HepG2 (cell line): ENCODE results near the gene PFDN5. TPM values are rescaled to one million over a fixed set of nuclear protein-coding genes. Genes with fewer than 3 reads are reported as not detected.

Experiments
- CBFB ChIP-seq: sonication (generic); formaldehyde crosslinking; IDR thresholded peaks from 2 replicates; pipeline ENCODE4 v1.4.0; 2020; ENCODE audit warnings: missing genetic modification reagents
- CCDC6 ChIP-seq: sonication (generic); formaldehyde crosslinking; IDR thresholded peaks from 2 replicates; pipeline ENCODE4 v1.8.1; 2022; ENCODE audit warnings: mild to moderate bottlenecking, missing genetic modification reagents, moderate library complexity
- ERF ChIP-seq: IDR thresholded peaks from 2 replicates; pipeline ENCODE4 v1.6.1; 2018; ENCODE audit warnings: missing biosample characterization, missing genetic modification reagents
- ESRRA ChIP-seq: sonication (generic); formaldehyde crosslinking; IDR thresholded peaks from 2 replicates; pipeline ENCODE4 v1.5.1; 2020; ENCODE audit warnings: mild to moderate bottlenecking, low read depth, missing genetic modification reagents
- JUND ChIP-seq: sonication (generic); formaldehyde crosslinking; IDR thresholded peaks from 2 replicates; pipeline ENCODE4 v1.8.0; 2022; ENCODE audit warnings: mild to moderate bottlenecking, missing genetic modification reagents
- KAT2B ChIP-seq: fragments of 150-350 bp; IDR thresholded peaks from 2 replicates; pipeline ENCODE4 v1.6.1; 2014; ENCODE audit warnings: low read depth, low read length, borderline replicate concordance
- MED1 ChIP-seq: sonication (generic); formaldehyde crosslinking; IDR thresholded peaks from 2 replicates; pipeline ENCODE4 v1.4.0; 2020; ENCODE audit warnings: missing genetic modification reagents
- NR2C2 ChIP-seq: sonication (generic); formaldehyde crosslinking; IDR thresholded peaks from 2 replicates; pipeline ENCODE4 v1.4.0; 2020; ENCODE audit warnings: missing genetic modification reagents, mild to moderate bottlenecking, moderate library complexity, borderline replicate concordance
- SP1 ChIP-seq, 2 experiments: fragments of 450-650 bp in 1 of 2; sonication (generic) in 1 of 2; formaldehyde crosslinking in 1 of 2; IDR thresholded peaks; 2 replicates each; pipeline versions ENCODE4 v1.4.0 to v1.6.1; 2016 to 2020; ENCODE audit warnings: missing genetic modification reagents in 1 of 2
- ZNF644 ChIP-seq: IDR thresholded peaks from 2 replicates; pipeline ENCODE4 v1.6.1; 2016; ENCODE audit warnings: low read depth
- ZNF724P ChIP-seq: sonication (generic); formaldehyde crosslinking; IDR thresholded peaks from 2 replicates; pipeline ENCODE4 v1.8.0; 2022; ENCODE audit warnings: missing genetic modification reagents, borderline replicate concordance
- ZNF788 ChIP-seq: sonication (generic); formaldehyde crosslinking; IDR thresholded peaks from 2 replicates; pipeline ENCODE4 v1.5.0; 2020; ENCODE audit warnings: mild to moderate bottlenecking, missing genetic modification reagents, borderline replicate concordance
- polyA plus RNA-seq, 8 experiments: library from polyadenylated mRNA; depleted of rRNA in 3 of 8; stranded (reverse) in 7 of 8; unstranded in 1 of 8; fragments of >200 nt; fragmentation: Illumina TruSeq in 4 of 8; extraction: Trizol in 4 of 8; gene quantifications; 2 replicates each; pipeline versions ENCODE4 v1.2.1 to v1.2.3, GENCODE V29; 2011 to 2016; ENCODE audit warnings: low read depth in 4 of 8, missing spikeins in 1 of 8, mixed read lengths in 1 of 8; ENCODE audit not compliant: insufficient read depth in 1 of 8
- total RNA-seq, 5 experiments: library from RNA; depleted of rRNA; stranded (reverse); fragments of >200 nt; fragmentation: Illumina TruSeq; extraction: Trizol; gene quantifications; 2 replicates each; pipeline ENCODE4 v1.2.3, GENCODE V29; 2016; ENCODE audit warnings: low read depth in 1 of 5
- TF ChIP-seq, protein P1 (sequence below): sonication (generic); formaldehyde crosslinking; IDR thresholded peaks from 2 replicates; pipeline ENCODE4 v1.4.0; 2020; ENCODE audit warnings: missing genetic modification reagents, borderline replicate concordance
- TF ChIP-seq, protein P2 (sequence below): sonication (generic); formaldehyde crosslinking; IDR thresholded peaks from 2 replicates; pipeline ENCODE4 v1.5.1; 2020; ENCODE audit warnings: mild to moderate bottlenecking, missing genetic modification reagents, borderline replicate concordance
- TF ChIP-seq, protein P3 (sequence below): sonication (generic); formaldehyde crosslinking; IDR thresholded peaks from 2 replicates; pipeline ENCODE4 v1.4.0; 2020; ENCODE audit warnings: missing genetic modification reagents
- TF ChIP-seq, protein P4 (sequence below): sonication (generic); formaldehyde crosslinking; IDR thresholded peaks from 2 replicates; pipeline ENCODE4 v1.8.1; 2023; ENCODE audit warnings: mild to moderate bottlenecking, missing genetic modification reagents, borderline replicate concordance
- TF ChIP-seq, protein P5 (sequence below): sonication (generic); formaldehyde crosslinking; IDR thresholded peaks from 2 replicates; pipeline ENCODE4 v1.5.0; 2020; ENCODE audit warnings: mild to moderate bottlenecking, missing genetic modification reagents, moderate library complexity

Gene PFDN5
- total and polyA plus RNA-seq, 2 of the 13 experiments (the other 11 are each of a cell fraction or from before 2014, with no cell fraction given): 449 to 462 TPM

DNA sequence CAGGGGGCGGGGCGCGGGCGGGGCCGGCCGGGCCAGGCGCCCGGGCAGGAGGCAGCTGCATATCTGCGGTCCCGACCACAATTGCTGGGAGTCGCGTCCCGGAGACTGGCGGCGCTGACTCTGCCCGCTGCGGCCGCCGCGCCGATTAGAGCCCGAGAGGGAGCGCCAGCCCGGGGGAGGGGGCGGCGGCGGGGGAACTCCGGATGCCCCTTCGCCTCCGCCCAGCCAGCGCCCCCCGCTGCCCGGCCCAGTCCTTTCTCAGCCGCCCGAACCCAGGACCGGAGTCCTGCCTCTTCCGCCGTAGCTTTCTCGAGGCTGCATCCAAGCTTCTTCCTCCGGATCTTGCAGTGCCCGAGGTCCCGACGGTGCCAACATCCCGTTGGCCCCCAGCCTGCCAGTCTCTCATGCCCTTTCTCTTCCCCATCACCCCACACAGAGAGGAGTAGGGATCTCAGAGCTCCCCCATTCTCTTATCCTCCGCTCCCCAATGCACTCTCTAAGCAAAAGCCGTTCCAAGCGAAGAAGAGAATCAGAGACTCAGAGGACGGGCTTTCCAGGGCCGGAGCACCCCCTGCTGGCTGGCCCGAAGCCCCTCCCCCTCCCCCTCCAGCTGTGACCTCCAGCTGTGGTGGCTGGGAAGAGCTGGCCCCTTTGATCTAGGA, 49.6 kb downstream of the PFDN5 start (continued):
- TF ChIP-seq, protein P1, sequence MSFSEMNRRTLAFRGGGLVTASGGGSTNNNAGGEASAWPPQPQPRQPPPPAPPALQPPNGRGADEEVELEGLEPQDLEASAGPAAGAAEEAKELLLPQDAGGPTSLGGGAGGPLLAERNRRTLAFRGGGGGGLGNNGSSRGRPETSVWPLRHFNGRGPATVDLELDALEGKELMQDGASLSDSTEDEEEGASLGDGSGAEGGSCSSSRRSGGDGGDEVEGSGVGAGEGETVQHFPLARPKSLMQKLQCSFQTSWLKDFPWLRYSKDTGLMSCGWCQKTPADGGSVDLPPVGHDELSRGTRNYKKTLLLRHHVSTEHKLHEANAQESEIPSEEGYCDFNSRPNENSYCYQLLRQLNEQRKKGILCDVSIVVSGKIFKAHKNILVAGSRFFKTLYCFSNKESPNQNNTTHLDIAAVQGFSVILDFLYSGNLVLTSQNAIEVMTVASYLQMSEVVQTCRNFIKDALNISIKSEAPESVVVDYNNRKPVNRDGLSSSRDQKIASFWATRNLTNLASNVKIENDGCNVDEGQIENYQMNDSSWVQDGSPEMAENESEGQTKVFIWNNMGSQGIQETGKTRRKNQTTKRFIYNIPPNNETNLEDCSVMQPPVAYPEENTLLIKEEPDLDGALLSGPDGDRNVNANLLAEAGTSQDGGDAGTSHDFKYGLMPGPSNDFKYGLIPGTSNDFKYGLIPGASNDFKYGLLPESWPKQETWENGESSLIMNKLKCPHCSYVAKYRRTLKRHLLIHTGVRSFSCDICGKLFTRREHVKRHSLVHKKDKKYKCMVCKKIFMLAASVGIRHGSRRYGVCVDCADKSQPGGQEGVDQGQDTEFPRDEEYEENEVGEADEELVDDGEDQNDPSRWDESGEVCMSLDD (CRISPR knock-in tag): no peak
- TF ChIP-seq ZNF644 (no peak), CCDC6 (CRISPR knock-in tag) (0 out of 2 replicates have a peak, but pooled peaks have one; percentile 29), ESRRA (CRISPR knock-in tag) (no peak), ERF (CRISPR knock-in tag) (peak; percentile 31; the same call in 1 of the 2 replicates), JUND (CRISPR knock-in tag) (no peak), KAT2B (no peak), NR2C2 (0 out of 2 replicates have a peak, but pooled peaks have one; percentile 11), CBFB (CRISPR knock-in tag) (no peak), ZNF788 (CRISPR knock-in tag) (peak; percentile 31; the same call in 1 of the 2 replicates), ZNF724P (CRISPR knock-in tag) (no peak), SP1 (IDR thresholded peaks at IDR 0.05) (no peak), SP1 (CRISPR knock-in tag; IDR thresholded peaks at IDR 0.05) (peak; percentile 45; the same call in 1 of the 2 replicates), MED1 (CRISPR knock-in tag) (no peak)
- TF ChIP-seq, protein P2, sequence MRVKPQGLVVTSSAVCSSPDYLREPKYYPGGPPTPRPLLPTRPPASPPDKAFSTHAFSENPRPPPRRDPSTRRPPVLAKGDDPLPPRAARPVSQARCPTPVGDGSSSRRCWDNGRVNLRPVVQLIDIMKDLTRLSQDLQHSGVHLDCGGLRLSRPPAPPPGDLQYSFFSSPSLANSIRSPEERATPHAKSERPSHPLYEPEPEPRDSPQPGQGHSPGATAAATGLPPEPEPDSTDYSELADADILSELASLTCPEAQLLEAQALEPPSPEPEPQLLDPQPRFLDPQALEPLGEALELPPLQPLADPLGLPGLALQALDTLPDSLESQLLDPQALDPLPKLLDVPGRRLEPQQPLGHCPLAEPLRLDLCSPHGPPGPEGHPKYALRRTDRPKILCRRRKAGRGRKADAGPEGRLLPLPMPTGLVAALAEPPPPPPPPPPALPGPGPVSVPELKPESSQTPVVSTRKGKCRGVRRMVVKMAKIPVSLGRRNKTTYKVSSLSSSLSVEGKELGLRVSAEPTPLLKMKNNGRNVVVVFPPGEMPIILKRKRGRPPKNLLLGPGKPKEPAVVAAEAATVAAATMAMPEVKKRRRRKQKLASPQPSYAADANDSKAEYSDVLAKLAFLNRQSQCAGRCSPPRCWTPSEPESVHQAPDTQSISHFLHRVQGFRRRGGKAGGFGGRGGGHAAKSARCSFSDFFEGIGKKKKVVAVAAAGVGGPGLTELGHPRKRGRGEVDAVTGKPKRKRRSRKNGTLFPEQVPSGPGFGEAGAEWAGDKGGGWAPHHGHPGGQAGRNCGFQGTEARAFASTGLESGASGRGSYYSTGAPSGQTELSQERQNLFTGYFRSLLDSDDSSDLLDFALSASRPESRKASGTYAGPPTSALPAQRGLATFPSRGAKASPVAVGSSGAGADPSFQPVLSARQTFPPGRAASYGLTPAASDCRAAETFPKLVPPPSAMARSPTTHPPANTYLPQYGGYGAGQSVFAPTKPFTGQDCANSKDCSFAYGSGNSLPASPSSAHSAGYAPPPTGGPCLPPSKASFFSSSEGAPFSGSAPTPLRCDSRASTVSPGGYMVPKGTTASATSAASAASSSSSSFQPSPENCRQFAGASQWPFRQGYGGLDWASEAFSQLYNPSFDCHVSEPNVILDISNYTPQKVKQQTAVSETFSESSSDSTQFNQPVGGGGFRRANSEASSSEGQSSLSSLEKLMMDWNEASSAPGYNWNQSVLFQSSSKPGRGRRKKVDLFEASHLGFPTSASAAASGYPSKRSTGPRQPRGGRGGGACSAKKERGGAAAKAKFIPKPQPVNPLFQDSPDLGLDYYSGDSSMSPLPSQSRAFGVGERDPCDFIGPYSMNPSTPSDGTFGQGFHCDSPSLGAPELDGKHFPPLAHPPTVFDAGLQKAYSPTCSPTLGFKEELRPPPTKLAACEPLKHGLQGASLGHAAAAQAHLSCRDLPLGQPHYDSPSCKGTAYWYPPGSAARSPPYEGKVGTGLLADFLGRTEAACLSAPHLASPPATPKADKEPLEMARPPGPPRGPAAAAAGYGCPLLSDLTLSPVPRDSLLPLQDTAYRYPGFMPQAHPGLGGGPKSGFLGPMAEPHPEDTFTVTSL (CRISPR knock-in tag): no peak
- TF ChIP-seq, protein P3, sequence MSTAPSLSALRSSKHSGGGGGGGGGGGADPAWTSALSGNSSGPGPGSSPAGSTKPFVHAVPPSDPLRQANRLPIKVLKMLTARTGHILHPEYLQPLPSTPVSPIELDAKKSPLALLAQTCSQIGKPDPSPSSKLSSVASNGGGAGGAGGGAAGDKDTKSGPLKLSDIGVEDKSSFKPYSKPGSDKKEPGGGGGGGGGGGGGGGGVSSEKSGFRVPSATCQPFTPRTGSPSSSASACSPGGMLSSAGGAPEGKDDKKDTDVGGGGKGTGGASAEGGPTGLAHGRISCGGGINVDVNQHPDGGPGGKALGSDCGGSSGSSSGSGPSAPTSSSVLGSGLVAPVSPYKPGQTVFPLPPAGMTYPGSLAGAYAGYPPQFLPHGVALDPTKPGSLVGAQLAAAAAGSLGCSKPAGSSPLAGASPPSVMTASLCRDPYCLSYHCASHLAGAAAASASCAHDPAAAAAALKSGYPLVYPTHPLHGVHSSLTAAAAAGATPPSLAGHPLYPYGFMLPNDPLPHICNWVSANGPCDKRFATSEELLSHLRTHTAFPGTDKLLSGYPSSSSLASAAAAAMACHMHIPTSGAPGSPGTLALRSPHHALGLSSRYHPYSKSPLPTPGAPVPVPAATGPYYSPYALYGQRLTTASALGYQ: no peak
- TF ChIP-seq, protein P4, sequence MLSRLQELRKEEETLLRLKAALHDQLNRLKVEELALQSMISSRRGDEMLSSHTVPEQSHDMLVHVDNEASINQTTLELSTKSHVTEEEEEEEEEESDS (CRISPR knock-in tag): no peak
- TF ChIP-seq, protein P5, sequence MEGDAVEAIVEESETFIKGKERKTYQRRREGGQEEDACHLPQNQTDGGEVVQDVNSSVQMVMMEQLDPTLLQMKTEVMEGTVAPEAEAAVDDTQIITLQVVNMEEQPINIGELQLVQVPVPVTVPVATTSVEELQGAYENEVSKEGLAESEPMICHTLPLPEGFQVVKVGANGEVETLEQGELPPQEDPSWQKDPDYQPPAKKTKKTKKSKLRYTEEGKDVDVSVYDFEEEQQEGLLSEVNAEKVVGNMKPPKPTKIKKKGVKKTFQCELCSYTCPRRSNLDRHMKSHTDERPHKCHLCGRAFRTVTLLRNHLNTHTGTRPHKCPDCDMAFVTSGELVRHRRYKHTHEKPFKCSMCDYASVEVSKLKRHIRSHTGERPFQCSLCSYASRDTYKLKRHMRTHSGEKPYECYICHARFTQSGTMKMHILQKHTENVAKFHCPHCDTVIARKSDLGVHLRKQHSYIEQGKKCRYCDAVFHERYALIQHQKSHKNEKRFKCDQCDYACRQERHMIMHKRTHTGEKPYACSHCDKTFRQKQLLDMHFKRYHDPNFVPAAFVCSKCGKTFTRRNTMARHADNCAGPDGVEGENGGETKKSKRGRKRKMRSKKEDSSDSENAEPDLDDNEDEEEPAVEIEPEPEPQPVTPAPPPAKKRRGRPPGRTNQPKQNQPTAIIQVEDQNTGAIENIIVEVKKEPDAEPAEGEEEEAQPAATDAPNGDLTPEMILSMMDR: peak; percentile 90
